PC-3 (cell line): ENCODE results near the gene VSTM4.

ENCODE experiments used
- CTCF ChIP-seq: fragments of 300-600 bp; sonication (generic); conservative IDR thresholded peaks from 2 replicates; pipeline ENCODE4 v1.5.1; 2017; ENCODE audit warnings: antibody characterized with exemption, low read depth, mild to moderate bottlenecking, low read length
- EZH2 ChIP-seq: fragments of 300-600 bp; sonication (generic); IDR thresholded peaks from one replicate; pipeline ENCODE4 v1.6.1; 2017; ENCODE audit warnings: antibody characterized with exemption, mild to moderate bottlenecking, low read length; ENCODE audit not compliant: unreplicated experiment
- EZH2phosphoT487 ChIP-seq: fragments of 300-600 bp; sonication (generic); IDR thresholded peaks from 2 replicates; pipeline ENCODE4 v1.6.1; 2018; ENCODE audit warnings: mild to moderate bottlenecking, antibody characterized with exemption, low read length, borderline replicate concordance

GRCh38 chr10:49068209-49068608, 47.1 kb downstream of the VSTM4 start:
- TF ChIP-seq CTCF (no peak), EZH2 (no peak), EZH2phosphoT487 (no peak)
